ENCODE data around the gene PAK4. TPM values are rescaled to one million over a fixed set of nuclear protein-coding genes. Genes with fewer than 3 reads are reported as not detected.

PAK4 gene
- total RNA-seq, 1 experiment from 2014 or later: 90.1 TPM

GRCh38 chr19:39139305-39139874 is 13.8 kb downstream of the PAK4 start:
- no peak overlapping the region for H3K27ac ChIP-seq (ENCODE audit: low read depth, low read length)
- H3K4me1 ChIP-seq (ENCODE audit: control insufficient read depth in 1 of 2, insufficient read depth in 2 of 2, low read length in 2 of 2): peaks cover 11 to 18% of the 10 kb centered on the region in 2 experiments
- intact Hi-C loops (cut with micrococcal nuclease): no loop called here

More at GRCh38 chr19:39139305-39139874, 13.8 kb downstream of the PAK4 start:
- no peaks in the 10 kb centered on the region for H3K9me2 ChIP-seq (ENCODE audit: insufficient read depth)
- no peaks in the 10 kb centered on the region for H3K36me3 ChIP-seq (ENCODE audit: control insufficient read depth in 1 of 2, insufficient read depth in 2 of 2, low read length in 2 of 2)
- H3K27me3 ChIP-seq (ENCODE audit: insufficient read depth, low read length): no peaks in the 10 kb centered on the region
- no peak overlapping the region for H3K4me2 ChIP-seq (ENCODE audit: low read length)
- H3K9ac ChIP-seq (ENCODE audit: low read length): no peak overlapping the region
- ATAC-seq: no peak
- H3K4me3 ChIP-seq (replicated peaks in 1 of 2; ENCODE audit: low read depth in 1 of 2, low read length in 2 of 2): no peak overlapping the region
- no peak overlapping the region for H2AFZ ChIP-seq (ENCODE audit: low read depth, low read length, poor library complexity, severe bottlenecking)
- CTCF ChIA-PET: no interaction called here
- peaks cover 95% of the 10 kb centered on the region for H3K79me2 ChIP-seq (ENCODE audit: insufficient read depth, low read length)
- no peaks in the 10 kb centered on the region for H4K20me1 ChIP-seq (ENCODE audit: insufficient read depth)
- BruUV-seq (replicated peaks): no TSS peak
- DNase-seq (ENCODE audit: low read depth, low spot score): no peak
- no peaks in the 10 kb centered on the region for H3K9me3 ChIP-seq (ENCODE audit: control insufficient read depth in 1 of 2, insufficient read depth in 1 of 2, low read depth in 1 of 2, low read length in 2 of 2)
- RAD21 ChIA-PET (ENCODE audit: low non-redundant PET in 1 of 2, low total read pairs in 2 of 2, uncharacterized antibody in 2 of 2, unreplicated experiment in 2 of 2): no interaction called here
- POLR2A ChIA-PET: no interaction called here
- TF ChIP-seq POLR2A (IDR thresholded peaks at IDR 0.05; ENCODE audit: borderline replicate concordance, extremely low read depth, insufficient read depth, insufficient read length) (no peak), CEBPB (IDR thresholded peaks at IDR 0.05; ENCODE audit: low read depth) (no peak), SRF (IDR thresholded peaks at IDR 0.05; ENCODE audit: low read depth) (no peak), ZFX (IDR thresholded peaks at IDR 0.05) (no peak), MAX (IDR thresholded peaks at IDR 0.05) (no peak), ELF1 (IDR thresholded peaks at IDR 0.05; ENCODE audit: borderline replicate concordance, low read depth) (no peak), CBX3 (IDR thresholded peaks at IDR 0.05; ENCODE audit: low read depth) (no peak), JUND (IDR thresholded peaks at IDR 0.05) (no peak), SIN3A (IDR thresholded peaks at IDR 0.05; ENCODE audit: low read depth) (no peak), TCF7L2 (IDR thresholded peaks at IDR 0.05; ENCODE audit: borderline replicate concordance, extremely low read depth, insufficient read depth, insufficient read length) (no peak), EGR1 (IDR thresholded peaks at IDR 0.05; ENCODE audit: low read depth) (no peak), CTCF (IDR thresholded peaks at IDR 0.05 in 2 of 3, conservative IDR thresholded peaks at IDR 0.05 in 1 of 3; ENCODE audit: borderline replicate concordance in 1 of 3, insufficient read depth in 1 of 3, low read depth in 2 of 3, low read length in 2 of 3) (no peak), SP1 (IDR thresholded peaks at IDR 0.05; ENCODE audit: low read depth) (no peak), FOSL1 (IDR thresholded peaks at IDR 0.05; ENCODE audit: low read depth) (no peak), EZH2 (IDR thresholded peaks at IDR 0.05) (no peak)
